Chondrocyte (in vitro differentiated cells): ENCODE measurements around the gene BNIP1. TPM values are rescaled to one million over a fixed set of nuclear protein-coding genes. Genes with fewer than 3 reads are reported as not detected.
A peak's percentile ranks its signal among the peaks of the same experiment; 100 is the strongest.

ENCODE experiments used
- DNase-seq: peaks from one replicate; pipeline ENCODE4 v3.0.0; 2021; ENCODE audit warnings: mixed read lengths, low spot score
- H3K27ac Mint-ChIP-seq: one replicate; pipeline ENCODE4 v1.8.0; 2021; ENCODE audit warnings: mild to moderate bottlenecking, moderate library complexity, mixed read lengths; ENCODE audit not compliant: unreplicated experiment
- H3K27me3 Mint-ChIP-seq: 2 replicates; pipeline ENCODE4 v1.8.0; 2021; ENCODE audit warnings: low read depth, mixed read lengths
- H3K36me3 Mint-ChIP-seq: 2 replicates; pipeline ENCODE4 v1.8.0; 2021; ENCODE audit warnings: low read depth, mixed read lengths
- H3K4me1 Mint-ChIP-seq: 2 replicates; pipeline ENCODE4 v1.8.0; 2021; ENCODE audit warnings: low read depth, mild to moderate bottlenecking, mixed read lengths
- H3K4me3 Mint-ChIP-seq: one replicate; pipeline ENCODE4 v1.8.0; 2021; ENCODE audit warnings: mild to moderate bottlenecking, moderate library complexity, mixed read lengths; ENCODE audit not compliant: unreplicated experiment
- H3K9me3 Mint-ChIP-seq: 2 replicates; pipeline ENCODE4 v1.8.0; 2021; ENCODE audit warnings: low read depth, mixed read lengths
- total RNA-seq: library from RNA; stranded (reverse); gene quantifications from 3 replicates; pipeline ENCODE4 v1.2.1, GENCODE V29; 2021
- TF ChIP-seq, protein P1 (sequence below): fragments of 200-600 bp; sonication (generic); IDR thresholded peaks from 2 replicates; pipeline ENCODE4 v1.5.0; 2021; ENCODE audit warnings: antibody characterized with exemption, mild to moderate bottlenecking, moderate library complexity

Gene BNIP1
- total RNA-seq, 1 donor from 2014 or later, result 9.4 TPM

DNA sequence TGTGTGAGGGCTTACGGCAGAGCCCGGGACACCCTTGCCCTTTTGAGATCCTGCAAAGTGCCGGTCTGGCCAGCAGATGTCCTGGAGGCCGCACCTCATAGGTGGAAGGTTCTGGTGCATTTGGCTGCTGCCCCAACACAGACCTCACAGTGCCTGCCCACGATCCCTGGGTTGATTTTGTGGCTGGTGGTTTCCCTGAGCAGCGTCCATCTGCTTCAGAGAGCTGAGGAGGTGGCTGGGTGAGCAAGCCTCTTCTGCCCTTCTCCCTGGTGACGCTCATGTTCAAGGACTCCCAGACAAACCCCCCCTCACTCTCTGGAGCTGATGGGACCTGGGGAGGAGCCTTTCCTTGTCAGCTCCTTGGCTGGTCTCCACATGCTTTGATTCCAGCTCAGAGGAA lies 18.9 kb downstream of the BNIP1 start:
- Mint-ChIP-seq H3K4me3 (no peak overlapping the region), H3K27me3 (no peaks in the 10 kb centered on the region), H3K36me3 (peaks cover 15% of the 10 kb centered on the region), H3K4me1 (no peaks in the 10 kb centered on the region), H3K27ac (no peak overlapping the region), H3K9me3 (no peaks in the 10 kb centered on the region)
- TF ChIP-seq, protein P1, sequence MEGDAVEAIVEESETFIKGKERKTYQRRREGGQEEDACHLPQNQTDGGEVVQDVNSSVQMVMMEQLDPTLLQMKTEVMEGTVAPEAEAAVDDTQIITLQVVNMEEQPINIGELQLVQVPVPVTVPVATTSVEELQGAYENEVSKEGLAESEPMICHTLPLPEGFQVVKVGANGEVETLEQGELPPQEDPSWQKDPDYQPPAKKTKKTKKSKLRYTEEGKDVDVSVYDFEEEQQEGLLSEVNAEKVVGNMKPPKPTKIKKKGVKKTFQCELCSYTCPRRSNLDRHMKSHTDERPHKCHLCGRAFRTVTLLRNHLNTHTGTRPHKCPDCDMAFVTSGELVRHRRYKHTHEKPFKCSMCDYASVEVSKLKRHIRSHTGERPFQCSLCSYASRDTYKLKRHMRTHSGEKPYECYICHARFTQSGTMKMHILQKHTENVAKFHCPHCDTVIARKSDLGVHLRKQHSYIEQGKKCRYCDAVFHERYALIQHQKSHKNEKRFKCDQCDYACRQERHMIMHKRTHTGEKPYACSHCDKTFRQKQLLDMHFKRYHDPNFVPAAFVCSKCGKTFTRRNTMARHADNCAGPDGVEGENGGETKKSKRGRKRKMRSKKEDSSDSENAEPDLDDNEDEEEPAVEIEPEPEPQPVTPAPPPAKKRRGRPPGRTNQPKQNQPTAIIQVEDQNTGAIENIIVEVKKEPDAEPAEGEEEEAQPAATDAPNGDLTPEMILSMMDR, result no peak
- no peak for DNase-seq

DNA sequence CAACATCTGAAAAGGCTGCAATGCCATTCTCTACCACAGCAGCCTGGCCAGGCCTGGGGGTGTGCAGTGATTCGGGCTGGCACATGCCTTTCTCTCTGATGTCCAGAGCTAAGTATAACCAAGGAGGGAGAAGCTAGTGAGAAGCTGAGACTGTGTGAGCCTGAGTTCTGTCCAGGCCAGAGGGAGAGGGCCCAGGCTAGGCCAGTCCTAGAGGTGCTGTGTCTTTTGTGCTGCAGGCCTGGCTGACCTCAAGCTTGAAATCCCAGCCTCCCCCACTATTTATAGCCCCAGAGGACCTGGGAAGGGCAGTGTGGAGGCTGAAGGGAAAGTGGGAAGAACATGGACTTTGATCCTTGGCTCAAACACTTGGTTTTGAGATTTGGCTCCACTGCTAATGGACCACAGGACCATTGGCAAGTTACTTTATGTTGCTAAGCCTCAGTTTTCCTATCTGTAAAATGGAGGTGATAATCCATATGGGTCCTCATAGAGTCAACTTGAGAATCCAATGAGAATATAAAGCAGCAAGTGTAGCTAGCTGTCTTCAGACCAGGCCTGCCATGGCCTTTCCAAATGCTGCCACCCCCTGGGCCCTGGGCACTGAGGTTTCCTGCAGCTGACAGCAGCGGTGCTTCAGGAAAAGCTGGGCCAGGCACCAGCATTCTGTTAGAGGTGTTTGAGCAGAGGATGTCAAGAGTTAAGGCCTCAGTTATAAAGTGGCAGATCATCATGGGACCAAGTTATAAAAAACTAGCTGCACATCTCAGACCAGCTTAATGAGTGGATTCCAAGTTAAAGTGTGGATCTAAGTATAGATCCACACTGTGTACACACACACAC lies 21.1 kb downstream of the BNIP1 start:
- Mint-ChIP-seq H3K36me3 (peaks cover 13% of the 10 kb centered on the region), H3K9me3 (no peaks in the 10 kb centered on the region), H3K27ac (peak overlapping the region; percentile 37), H3K4me3 (no peak overlapping the region), H3K4me1 (no peaks in the 10 kb centered on the region), H3K27me3 (no peaks in the 10 kb centered on the region)
- TF ChIP-seq, protein P1, result no peak
- no peak for DNase-seq

DNA sequence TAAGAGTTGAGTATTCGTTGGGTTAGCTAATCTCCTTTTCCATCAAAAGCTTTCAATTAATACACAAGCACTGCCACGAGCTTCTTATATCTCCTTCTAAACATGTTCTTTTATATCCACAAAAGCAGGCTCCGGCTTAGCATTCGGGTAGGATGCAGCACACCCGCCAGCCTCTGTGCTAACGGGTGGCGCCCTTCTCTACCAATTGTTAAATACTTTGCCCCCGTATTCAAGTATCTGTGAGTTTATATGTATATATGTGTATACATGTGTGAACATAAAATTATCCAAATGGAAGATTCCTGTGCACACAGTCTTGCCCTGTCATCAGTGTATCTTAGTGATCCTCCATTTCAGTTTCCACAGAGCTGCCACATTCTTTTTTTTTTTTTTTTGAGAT lies 27.8 kb downstream of the BNIP1 start:
- no peak overlapping the region for H3K4me3 Mint-ChIP-seq

DNA sequence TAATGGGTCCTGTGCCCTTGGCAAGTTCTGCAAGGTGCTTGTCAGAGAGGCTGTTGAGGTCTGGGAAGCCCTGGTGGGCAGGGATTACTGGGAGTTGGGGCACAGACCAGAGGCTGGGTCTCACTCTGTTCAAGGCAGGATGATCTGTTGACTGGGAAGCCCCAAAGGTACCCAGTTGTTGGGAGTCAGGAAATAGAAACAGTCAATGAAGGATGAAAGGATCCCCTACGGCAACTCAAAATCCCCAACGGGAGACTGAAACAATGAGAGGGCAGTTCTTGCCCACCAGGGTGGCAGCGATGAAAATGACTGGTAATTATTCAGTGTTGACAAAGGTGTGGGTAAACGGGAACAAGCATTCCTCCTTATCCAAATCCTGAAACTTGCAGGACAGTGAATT lies 31.2 kb downstream of the BNIP1 start:
- TF ChIP-seq, protein P1, result no peak
- no peak for DNase-seq
- Mint-ChIP-seq H3K4me1 (no peaks in the 10 kb centered on the region), H3K27ac (no peak overlapping the region), H3K36me3 (peaks cover 2% of the 10 kb centered on the region), H3K9me3 (peaks cover 9% of the 10 kb centered on the region), H3K4me3 (no peak overlapping the region), H3K27me3 (no peaks in the 10 kb centered on the region)

More for the DNA sequence above, 27.8 kb downstream of the BNIP1 start:
- TF ChIP-seq, protein P1, result no peak
- H3K4me1 Mint-ChIP-seq, result no peaks in the 10 kb centered on the region
- no peak for DNase-seq
- H3K27me3 Mint-ChIP-seq, result no peaks in the 10 kb centered on the region
- no peaks in the 10 kb centered on the region for H3K36me3 Mint-ChIP-seq
- no peak overlapping the region for H3K27ac Mint-ChIP-seq
- H3K9me3 Mint-ChIP-seq, result no peaks in the 10 kb centered on the region

DNA sequence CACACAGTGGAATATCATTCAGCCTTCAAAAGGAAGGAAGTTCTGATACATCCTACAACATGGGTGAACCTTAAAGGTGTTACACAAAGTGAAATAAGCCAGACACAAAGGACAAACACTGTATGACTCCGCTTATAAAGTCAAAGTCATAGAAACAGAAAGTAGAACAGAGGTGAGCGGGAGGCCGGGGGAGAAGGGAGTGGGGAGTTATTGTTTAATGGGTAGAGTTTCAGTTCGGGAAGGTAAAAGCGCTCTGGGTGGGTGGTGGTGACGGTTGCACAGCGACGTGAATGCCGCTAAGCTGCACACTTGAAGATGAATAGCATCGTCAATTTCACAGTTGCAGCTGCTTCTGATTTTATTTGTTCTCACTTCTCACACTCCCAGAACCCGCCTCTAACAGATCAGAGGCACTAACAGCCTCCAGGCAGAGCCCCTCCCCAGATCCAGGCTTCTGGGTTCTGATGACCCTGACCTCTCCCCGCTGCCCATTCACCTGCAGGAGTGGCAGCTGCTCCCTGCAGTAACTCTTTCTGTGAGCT lies 34.1 kb downstream of the BNIP1 start:
- H3K36me3 Mint-ChIP-seq, result peaks cover 2% of the 10 kb centered on the region
- DNase-seq, result no peak
- H3K4me3 Mint-ChIP-seq, result no peak overlapping the region
- TF ChIP-seq, protein P1, result no peak
- no peaks in the 10 kb centered on the region for H3K4me1 Mint-ChIP-seq
- peaks cover 9% of the 10 kb centered on the region for H3K9me3 Mint-ChIP-seq
- no peaks in the 10 kb centered on the region for H3K27me3 Mint-ChIP-seq
- no peak overlapping the region for H3K27ac Mint-ChIP-seq
